Fibroblast of mammary gland (primary cell): ENCODE data around the gene PPM1M.

ENCODE experiments used
- DNase-seq: peaks from one replicate; pipeline ENCODE4 v3.0.0-alpha.2; 2010; ENCODE audit warnings: low read depth
- H3K4me3 ChIP-seq: 2 replicates; pipeline ENCODE4 v1.5.1; 2011; ENCODE audit warnings: low read depth, mild to moderate bottlenecking, low read length, moderate library complexity; ENCODE audit not compliant: control insufficient read depth
- CTCF ChIP-seq: conservative IDR thresholded peaks from 2 replicates; pipeline ENCODE4 v1.5.1; 2011; ENCODE audit warnings: low read depth, low read length, inconsistent platforms; ENCODE audit not compliant: control insufficient read depth, insufficient read depth

Gene PPM1M

GRCh38 chr3:52238761-52239701, 6.5 kb upstream of the PPM1M start, which contains the start of gene TWF2:
Gene TWF2 (minus strand): TSS chr3:52239158. CDS start chr3:52239016, 142 bp downstream.
- peak; percentile 36 for TF ChIP-seq CTCF
- peak within 1 kb of the TSS; percentile 90 for H3K4me3 ChIP-seq
- peak; percentile 70 for DNase-seq

GRCh38 chr3:52240059-52240885, 5.3 kb upstream of the PPM1M start:
- no peak for TF ChIP-seq CTCF
- H3K4me3 ChIP-seq, result peak overlapping the region; percentile 90
- peak; percentile 98 for DNase-seq

GRCh38 chr3:52240886-52241370, 4.6 kb upstream of the PPM1M start:
- no peak for TF ChIP-seq CTCF
- no peak for DNase-seq
- no peak overlapping the region for H3K4me3 ChIP-seq

GRCh38 chr3:52242039-52242438, 3.5 kb upstream of the PPM1M start:
- DNase-seq, result no peak
- no peak overlapping the region for H3K4me3 ChIP-seq
- no peak for TF ChIP-seq CTCF

- peak; percentile 59 for DNase-seq
- H3K4me3 ChIP-seq, result no peak overlapping the region
- no peak for TF ChIP-seq CTCF
Observed at GRCh38 chr3:52243791-52244628, 1.5 kb upstream of the PPM1M start.

- no peak for TF ChIP-seq CTCF
- no peak for DNase-seq
- peak overlapping the region; percentile 52 for H3K4me3 ChIP-seq
Observed at GRCh38 chr3:52246264-52246620, 683 bp downstream of the PPM1M start.
